ENCODE measurements around the gene LYSMD1. TPM values are rescaled to one million over a fixed set of nuclear protein-coding genes. Genes with fewer than 3 reads are reported as not detected.

Gene LYSMD1
- total RNA-seq, 1 experiment from 2014 or later: 5.0 TPM

DNA sequence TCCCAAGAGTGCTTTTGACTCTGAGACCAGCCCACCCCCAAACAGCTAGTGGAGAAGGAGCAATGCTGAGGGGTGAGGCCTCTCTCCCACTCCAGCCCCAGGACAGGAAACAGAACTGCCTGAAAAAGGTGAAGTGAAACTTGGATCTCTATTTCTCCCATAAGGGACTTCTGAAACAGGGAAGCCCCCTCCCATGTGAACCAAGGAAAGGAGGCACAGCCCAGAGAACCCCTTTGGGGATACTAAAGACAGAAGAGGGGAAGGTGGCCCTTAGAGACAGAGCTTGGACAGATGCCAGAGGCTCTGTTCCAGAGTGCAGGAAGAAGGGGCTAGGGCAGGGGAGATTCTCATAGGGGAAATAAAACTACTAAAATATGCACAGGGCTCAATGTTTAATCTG lies 6.3 kb downstream of the LYSMD1 start:
- no peaks in the 10 kb centered on the region for H3K27me3 ChIP-seq (replicated peaks; ENCODE audit: control insufficient read depth, insufficient read depth, low read length)
- H3K36me3 Mint-ChIP-seq (ENCODE audit: insufficient read depth, unreplicated experiment): no peaks in the 10 kb centered on the region
- ChIA-PET POLR2A (no interaction called here), CTCF (interaction anchor here (0.6 to 6.9 kb wide), 2 partner anchors 60 to 185 kb away, joined by 4 to 69 read pairs; partner anchors contain the start of gene CERS2)
- no peaks in the 10 kb centered on the region for H3K9me3 Mint-ChIP-seq (ENCODE audit: unreplicated experiment)
- H3K4me3 Mint-ChIP-seq (ENCODE audit: unreplicated experiment): no peak overlapping the region
- no peak for TF ChIP-seq CTCF (IDR thresholded peaks at IDR 0.05; ENCODE audit: insufficient read depth in 1 of 2, low read depth in 1 of 2, low read length in 1 of 2, severe bottlenecking in 1 of 2, unreplicated experiment in 1 of 2)
- no peak overlapping the region for H3K27ac Mint-ChIP-seq (ENCODE audit: unreplicated experiment)
- no peaks in the 10 kb centered on the region for H3K36me3 ChIP-seq (ENCODE audit: control insufficient read depth, insufficient read depth, low read length)
- H3K4me1 ChIP-seq: no peaks in the 10 kb centered on the region
- no peaks in the 10 kb centered on the region for H3K4me1 Mint-ChIP-seq (ENCODE audit: low read depth, unreplicated experiment)
- H3K9me3 ChIP-seq: no peaks in the 10 kb centered on the region
- DNase-seq: no peak
- H3K4me3 ChIP-seq (ENCODE audit: low read depth, low read length): no peak overlapping the region
- intact Hi-C loops (cut with micrococcal nuclease; ENCODE audit: unreplicated experiment): loop anchor here (5.0 kb wide), 1 partner anchor 137 kb away; no protein-coding TSS in a partner anchor
- no peaks in the 10 kb centered on the region for H3K27me3 Mint-ChIP-seq (ENCODE audit: insufficient read depth, unreplicated experiment)
- no TSS peak for BruUV-seq (replicated peaks)

GRCh38 chr1:151158751-151159251 lies 6.9 kb downstream of the LYSMD1 start:
- H3K36me3 ChIP-seq (ENCODE audit: control insufficient read depth, insufficient read depth, low read length): no peaks in the 10 kb centered on the region
- H3K27me3 ChIP-seq (replicated peaks; ENCODE audit: control insufficient read depth, insufficient read depth, low read length): no peaks in the 10 kb centered on the region
- ChIA-PET POLR2A (no interaction called here), CTCF (interaction anchor here (0.6 to 6.9 kb wide), 2 partner anchors 59 to 184 kb away, joined by 4 to 69 read pairs; partner anchors contain the start of gene CERS2)
- intact Hi-C loops (cut with micrococcal nuclease; ENCODE audit: unreplicated experiment): loop anchor here (5.0 kb wide), 1 partner anchor 136 kb away; no protein-coding TSS in a partner anchor
- no peak for DNase-seq
- no peak overlapping the region for H3K27ac Mint-ChIP-seq (ENCODE audit: unreplicated experiment)
- no TSS peak for BruUV-seq (replicated peaks)
- no peaks in the 10 kb centered on the region for H3K27me3 Mint-ChIP-seq (ENCODE audit: insufficient read depth, unreplicated experiment)
- H3K9me3 Mint-ChIP-seq (ENCODE audit: unreplicated experiment): no peaks in the 10 kb centered on the region
- no peaks in the 10 kb centered on the region for H3K9me3 ChIP-seq
- H3K36me3 Mint-ChIP-seq (ENCODE audit: insufficient read depth, unreplicated experiment): no peaks in the 10 kb centered on the region
- TF ChIP-seq CTCF (IDR thresholded peaks at IDR 0.05; ENCODE audit: insufficient read depth in 1 of 2, low read depth in 1 of 2, low read length in 1 of 2, severe bottlenecking in 1 of 2, unreplicated experiment in 1 of 2): no peak
- H3K4me1 Mint-ChIP-seq (ENCODE audit: low read depth, unreplicated experiment): no peaks in the 10 kb centered on the region
- H3K4me3 ChIP-seq (ENCODE audit: low read depth, low read length): no peak overlapping the region
- H3K4me1 ChIP-seq: no peaks in the 10 kb centered on the region
- no peak overlapping the region for H3K4me3 Mint-ChIP-seq (ENCODE audit: unreplicated experiment)

GRCh38 chr1:151158326-151158725 lies 7.4 kb downstream of the LYSMD1 start:
- H3K27me3 Mint-ChIP-seq (ENCODE audit: insufficient read depth, unreplicated experiment): no peaks in the 10 kb centered on the region
- H3K4me1 ChIP-seq: no peaks in the 10 kb centered on the region

More at GRCh38 chr1:151158326-151158725, 7.4 kb downstream of the LYSMD1 start:
- H3K27me3 ChIP-seq (replicated peaks; ENCODE audit: control insufficient read depth, insufficient read depth, low read length): no peaks in the 10 kb centered on the region
- no peak overlapping the region for H3K27ac Mint-ChIP-seq (ENCODE audit: unreplicated experiment)
- H3K9me3 ChIP-seq: no peaks in the 10 kb centered on the region
- POLR2A ChIA-PET: no interaction called here
- no TSS peak for BruUV-seq (replicated peaks)
- intact Hi-C loops (cut with micrococcal nuclease; ENCODE audit: unreplicated experiment): loop anchor here (5.0 kb wide), 1 partner anchor 136 kb away; no protein-coding TSS in a partner anchor
- TF ChIP-seq CTCF (IDR thresholded peaks at IDR 0.05; ENCODE audit: insufficient read depth in 1 of 2, low read depth in 1 of 2, low read length in 1 of 2, severe bottlenecking in 1 of 2, unreplicated experiment in 1 of 2): no peak
- H3K4me3 ChIP-seq (ENCODE audit: low read depth, low read length): no peak overlapping the region
- H3K36me3 Mint-ChIP-seq (ENCODE audit: insufficient read depth, unreplicated experiment): no peaks in the 10 kb centered on the region
- H3K9me3 Mint-ChIP-seq (ENCODE audit: unreplicated experiment): no peaks in the 10 kb centered on the region
- CTCF ChIA-PET: interaction anchor here (6.9 kb wide), 1 partner anchor 59 kb away, joined by 69 read pairs; no protein-coding TSS in a partner anchor
- no peaks in the 10 kb centered on the region for H3K4me1 Mint-ChIP-seq (ENCODE audit: low read depth, unreplicated experiment)
- DNase-seq: no peak
- no peaks in the 10 kb centered on the region for H3K36me3 ChIP-seq (ENCODE audit: control insufficient read depth, insufficient read depth, low read length)
- H3K4me3 Mint-ChIP-seq (ENCODE audit: unreplicated experiment): no peak overlapping the region
